Measurements from ENCODE around the gene UPP2. TPM values are rescaled to one million over a fixed set of nuclear protein-coding genes. Genes with fewer than 3 reads are reported as not detected.

UPP2 gene
- total RNA-seq (ENCODE audit: low replicate concordance): 0.23 TPM in 1 of 2 replicates, not detected in the other

GRCh38 chr2:158101384-158101926 is at the start of gene UPP2:
UPP2 (plus strand) TSS chr2:158101876; CDS start chr2:158102064, 188 bp downstream.

Other genes starting within 250 kb of the UPP2 start
- gene ACVR1, start 225.5 kb upstream of the UPP2 start, total RNA-seq (ENCODE audit: low replicate concordance): 12.9 and 22.7 TPM in 2 replicates

Measured in smooth muscle cell of the coronary artery (primary cell).